Measurements from ENCODE around the gene SOHLH1. TPM values are rescaled to one million over a fixed set of nuclear protein-coding genes. Genes with fewer than 3 reads are reported as not detected.

SOHLH1 gene
- polyA plus RNA-seq, 1 donor: not detected

DNA sequence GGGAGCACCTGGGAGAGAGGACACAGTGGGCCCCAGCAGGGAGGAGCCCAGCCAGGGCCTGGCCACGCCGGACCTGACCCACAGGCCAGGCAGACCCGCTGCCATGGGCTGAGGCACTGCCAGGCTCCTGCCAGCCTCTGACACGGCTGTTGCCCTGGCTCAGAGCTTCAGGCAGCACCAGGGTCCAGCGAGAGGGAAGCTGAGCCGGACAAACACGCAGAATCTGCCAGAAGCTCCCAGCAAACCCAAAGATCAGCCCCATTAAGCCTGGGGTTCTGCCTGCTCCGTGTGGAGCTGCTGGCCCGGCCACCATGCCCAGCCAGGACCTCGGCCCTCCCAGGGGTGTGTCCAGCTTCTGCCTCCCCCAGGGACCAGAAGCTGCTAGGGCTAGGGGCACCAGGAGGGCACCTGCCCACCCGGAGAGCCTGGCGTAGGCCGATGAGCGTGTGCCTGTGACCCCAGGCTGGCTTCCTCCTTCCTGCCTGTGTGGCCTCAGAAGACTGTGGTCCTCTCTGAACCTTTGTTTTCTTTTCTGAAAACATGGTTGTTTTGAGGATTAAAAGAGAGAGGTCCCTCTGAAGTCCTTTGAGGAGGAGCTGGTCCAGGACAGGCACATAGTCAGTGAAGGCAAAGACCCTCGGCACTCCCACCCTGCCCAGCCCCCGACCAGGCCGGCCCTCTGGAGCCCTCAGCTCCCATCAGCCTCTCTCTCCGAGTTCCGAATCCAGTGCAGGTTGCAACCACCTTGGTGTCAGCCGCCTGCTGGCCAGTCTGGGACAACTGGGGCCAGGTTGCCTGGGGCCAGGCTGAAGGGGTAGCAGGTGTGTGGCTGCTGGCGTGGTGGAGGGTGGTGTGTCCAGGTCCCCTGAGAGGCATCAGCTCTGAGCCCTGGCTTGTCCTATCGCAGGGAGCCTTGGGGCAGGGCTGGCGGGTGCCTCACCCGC, 42.3 kb upstream of the SOHLH1 start:
- no CpG with 5 or more reads among the region's 24 CpGs for WGBS (ENCODE audit: insufficient coverage, low lambda C conversion rate)
- Histone ChIP-seq H3K4me1 (ENCODE audit: control insufficient read depth, insufficient read depth, low read length) (no peaks in the 10 kb centered on the region), H3K9me3 (ENCODE audit: control insufficient read depth, low read depth, low read length) (no peaks in the 10 kb centered on the region), H3K27me3 (ENCODE audit: control insufficient read depth, insufficient read depth, low read length) (peaks cover 18% of the 10 kb centered on the region), H3K36me3 (ENCODE audit: control insufficient read depth, insufficient read depth, low read length) (no peaks in the 10 kb centered on the region), H3K4me3 (ENCODE audit: low read length) (no peak overlapping the region), H3K27ac (ENCODE audit: low read length) (no peak overlapping the region)
- DNase-seq: no peak

DNA sequence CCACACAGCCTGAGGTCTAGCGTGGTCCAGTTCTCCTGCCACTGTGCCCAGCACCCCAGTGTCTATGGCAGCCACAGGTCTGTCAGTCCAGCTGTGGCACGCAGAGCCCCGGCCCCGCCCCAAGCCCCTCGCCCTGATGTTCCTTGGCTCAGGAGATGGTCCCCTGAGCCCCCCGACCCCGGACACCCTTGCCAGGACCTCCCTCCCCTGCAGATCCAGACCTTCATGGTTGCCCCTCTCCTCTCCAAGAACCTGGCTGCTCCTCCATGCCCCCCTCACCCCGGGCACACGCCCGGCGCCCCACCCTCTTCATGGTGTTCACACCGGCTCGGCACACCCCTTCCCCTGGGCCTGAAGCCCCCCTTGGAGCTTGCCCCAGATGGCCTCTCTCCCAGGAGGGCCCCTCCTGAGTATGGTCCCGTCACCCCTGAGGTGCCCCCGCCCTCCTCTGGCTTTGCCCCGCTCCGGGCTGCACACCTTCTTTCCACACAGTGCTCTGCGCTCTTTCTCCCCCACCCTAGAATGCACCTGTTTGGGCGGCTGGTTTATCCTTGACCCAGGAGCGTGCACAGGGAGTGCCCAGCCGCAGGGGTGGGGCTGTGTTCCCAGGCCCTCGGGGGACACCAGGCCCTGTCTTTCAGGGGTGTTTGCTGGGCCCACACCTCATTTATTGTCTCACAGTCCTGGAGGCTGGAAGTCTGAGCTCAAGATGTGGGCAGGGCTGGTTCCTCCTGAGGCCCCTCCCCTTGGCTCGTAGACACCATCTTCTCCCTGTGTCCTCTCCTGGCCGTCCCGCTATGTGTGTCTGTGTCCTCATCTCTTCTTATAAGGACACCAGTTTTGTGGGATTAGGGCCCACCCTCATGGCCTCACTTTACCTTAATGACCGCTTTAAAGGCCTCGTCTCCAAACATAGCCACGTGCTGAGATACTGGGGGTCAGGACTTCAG, 40.3 kb upstream of the SOHLH1 start:
- peaks cover 3% of the 10 kb centered on the region for H3K9me3 ChIP-seq (ENCODE audit: control insufficient read depth, low read depth, low read length)
- DNase-seq: no peak
- no peak overlapping the region for H3K27ac ChIP-seq (ENCODE audit: low read length)
- H3K27me3 ChIP-seq (ENCODE audit: control insufficient read depth, insufficient read depth, low read length): peaks cover 28% of the 10 kb centered on the region
- no peaks in the 10 kb centered on the region for H3K4me1 ChIP-seq (ENCODE audit: control insufficient read depth, insufficient read depth, low read length)
- WGBS (ENCODE audit: insufficient coverage, low lambda C conversion rate): 50% methylated on average over 2 of the region's 28 CpGs
- no peak overlapping the region for H3K4me3 ChIP-seq (ENCODE audit: low read length)
- H3K36me3 ChIP-seq (ENCODE audit: control insufficient read depth, insufficient read depth, low read length): no peaks in the 10 kb centered on the region

- no peak for DNase-seq
- Histone ChIP-seq H3K27ac (ENCODE audit: low read length) (no peak overlapping the region), H3K27me3 (ENCODE audit: control insufficient read depth, insufficient read depth, low read length) (peaks cover 28% of the 10 kb centered on the region), H3K9me3 (ENCODE audit: control insufficient read depth, low read depth, low read length) (peaks cover 4% of the 10 kb centered on the region), H3K4me3 (ENCODE audit: low read length) (no peak overlapping the region), H3K36me3 (ENCODE audit: control insufficient read depth, insufficient read depth, low read length) (no peaks in the 10 kb centered on the region), H3K4me1 (ENCODE audit: control insufficient read depth, insufficient read depth, low read length) (no peaks in the 10 kb centered on the region)
- no CpG with 5 or more reads among the region's 16 CpGs for WGBS (ENCODE audit: insufficient coverage, low lambda C conversion rate)
Observed at GRCh38 chr9:135737840-135738521, 38.7 kb upstream of the SOHLH1 start.

GRCh38 chr9:135736979-135737839, 37.9 kb upstream of the SOHLH1 start:
- H3K4me3 ChIP-seq (ENCODE audit: low read length): no peak overlapping the region
- no CpG with 5 or more reads among the region's 23 CpGs for WGBS (ENCODE audit: insufficient coverage, low lambda C conversion rate)
- no peaks in the 10 kb centered on the region for H3K36me3 ChIP-seq (ENCODE audit: control insufficient read depth, insufficient read depth, low read length)
- DNase-seq: no peak
- H3K27ac ChIP-seq (ENCODE audit: low read length): no peak overlapping the region
- no peaks in the 10 kb centered on the region for H3K4me1 ChIP-seq (ENCODE audit: control insufficient read depth, insufficient read depth, low read length)
- peaks cover 4% of the 10 kb centered on the region for H3K9me3 ChIP-seq (ENCODE audit: control insufficient read depth, low read depth, low read length)
- peaks cover 28% of the 10 kb centered on the region for H3K27me3 ChIP-seq (ENCODE audit: control insufficient read depth, insufficient read depth, low read length)

DNA sequence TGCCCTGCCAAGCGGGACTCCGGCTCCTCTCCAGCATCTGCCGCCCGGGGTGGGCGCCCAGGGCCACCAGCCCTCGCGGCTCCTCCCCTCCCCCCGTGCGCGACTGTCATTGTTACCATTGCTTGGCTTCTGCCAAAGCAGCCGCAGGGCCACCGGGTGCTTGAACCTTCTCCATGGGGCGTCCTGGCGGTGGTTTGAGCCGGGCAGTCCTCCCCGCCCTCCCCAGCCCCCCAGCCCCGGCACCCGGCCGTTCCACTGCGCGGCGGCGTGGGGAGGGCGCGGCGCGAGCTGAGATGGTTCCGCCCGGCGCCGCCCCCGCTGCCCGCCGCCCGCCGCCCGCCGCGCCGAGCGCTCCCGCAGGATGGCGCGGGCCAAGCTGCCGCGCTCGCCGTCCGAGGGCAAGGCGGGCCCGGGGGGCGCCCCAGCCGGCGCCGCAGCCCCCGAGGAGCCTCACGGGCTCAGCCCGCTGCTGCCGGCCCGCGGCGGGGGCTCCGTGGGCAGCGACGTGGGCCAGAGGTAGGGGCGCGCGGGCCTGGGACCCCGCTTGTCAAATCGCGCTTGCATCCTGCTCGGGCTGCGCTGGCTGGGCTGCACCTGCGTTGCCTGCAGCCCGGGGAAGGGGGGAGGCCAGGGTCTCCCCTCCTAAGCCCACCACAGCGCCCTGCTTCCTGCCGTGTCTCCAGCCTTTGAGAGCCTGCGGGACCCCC, 37.1 kb upstream of the SOHLH1 start:
- no peak overlapping the region for H3K27ac ChIP-seq (ENCODE audit: low read length)
- no CpG with 5 or more reads among the region's 78 CpGs for WGBS (ENCODE audit: insufficient coverage, low lambda C conversion rate)
- no peaks in the 10 kb centered on the region for H3K36me3 ChIP-seq (ENCODE audit: control insufficient read depth, insufficient read depth, low read length)
- H3K4me1 ChIP-seq (ENCODE audit: control insufficient read depth, insufficient read depth, low read length): no peaks in the 10 kb centered on the region
- no peak for DNase-seq
- peaks cover 4% of the 10 kb centered on the region for H3K9me3 ChIP-seq (ENCODE audit: control insufficient read depth, low read depth, low read length)
- peaks cover 28% of the 10 kb centered on the region for H3K27me3 ChIP-seq (ENCODE audit: control insufficient read depth, insufficient read depth, low read length)
- H3K4me3 ChIP-seq (ENCODE audit: low read length): no peak overlapping the region

- no peak for DNase-seq
- no peak overlapping the region for H3K4me3 ChIP-seq (ENCODE audit: low read length)
- H3K9me3 ChIP-seq (ENCODE audit: control insufficient read depth, low read depth, low read length): peaks cover 4% of the 10 kb centered on the region
- no peaks in the 10 kb centered on the region for H3K36me3 ChIP-seq (ENCODE audit: control insufficient read depth, insufficient read depth, low read length)
- WGBS (ENCODE audit: insufficient coverage, low lambda C conversion rate): no CpG with 5 or more reads among the region's 27 CpGs
- no peak overlapping the region for H3K27ac ChIP-seq (ENCODE audit: low read length)
- peaks cover 28% of the 10 kb centered on the region for H3K27me3 ChIP-seq (ENCODE audit: control insufficient read depth, insufficient read depth, low read length)
- H3K4me1 ChIP-seq (ENCODE audit: control insufficient read depth, insufficient read depth, low read length): no peaks in the 10 kb centered on the region
Observed at GRCh38 chr9:135734616-135735144, 35.4 kb upstream of the SOHLH1 start.

- Histone ChIP-seq H3K36me3 (ENCODE audit: control insufficient read depth, insufficient read depth, low read length) (no peaks in the 10 kb centered on the region), H3K27ac (ENCODE audit: low read length) (no peak overlapping the region), H3K4me1 (ENCODE audit: control insufficient read depth, insufficient read depth, low read length) (no peaks in the 10 kb centered on the region), H3K27me3 (ENCODE audit: control insufficient read depth, insufficient read depth, low read length) (peaks cover 21% of the 10 kb centered on the region), H3K4me3 (ENCODE audit: low read length) (no peak overlapping the region), H3K9me3 (ENCODE audit: control insufficient read depth, low read depth, low read length) (peaks cover 4% of the 10 kb centered on the region)
- 55% methylated on average over 2 of the region's 6 CpGs for WGBS (ENCODE audit: insufficient coverage, low lambda C conversion rate)
- no peak for DNase-seq
Observed at GRCh38 chr9:135732569-135733257, 33.4 kb upstream of the SOHLH1 start.

GRCh38 chr9:135731454-135731853, 32.2 kb upstream of the SOHLH1 start:
- no peak overlapping the region for H3K4me3 ChIP-seq (ENCODE audit: low read length)
- no peaks in the 10 kb centered on the region for H3K4me1 ChIP-seq (ENCODE audit: control insufficient read depth, insufficient read depth, low read length)
- peaks cover 4% of the 10 kb centered on the region for H3K9me3 ChIP-seq (ENCODE audit: control insufficient read depth, low read depth, low read length)
- peaks cover 10% of the 10 kb centered on the region for H3K27me3 ChIP-seq (ENCODE audit: control insufficient read depth, insufficient read depth, low read length)
- H3K27ac ChIP-seq (ENCODE audit: low read length): no peak overlapping the region
- no peaks in the 10 kb centered on the region for H3K36me3 ChIP-seq (ENCODE audit: control insufficient read depth, insufficient read depth, low read length)
- WGBS (ENCODE audit: insufficient coverage, low lambda C conversion rate): 100% methylated on average over 1 of the region's 12 CpGs
- DNase-seq: no peak

Measured in large intestine (tissue), 3 donors.